ENCODE data around the gene MXRA8.
A peak's percentile ranks its signal among the peaks of the same experiment; 100 is the strongest.

The MXRA8 gene

GRCh38 chr1:1365875-1366698 lies 7.7 kb upstream of the MXRA8 start:
- DNase-seq = no peak

GRCh38 chr1:1364266-1364665 lies 5.9 kb upstream of the MXRA8 start:
- DNase-seq = no peak

GRCh38 chr1:1361982-1362423 lies 3.6 kb upstream of the MXRA8 start:
- DNase-seq = peak; percentile 44

- no peak for DNase-seq
These were observed 3.1 kb upstream of the MXRA8 start for GRCh38 chr1:1361233-1361981.

GRCh38 chr1:1360506-1361169 lies 2.3 kb upstream of the MXRA8 start:
- DNase-seq = peak; percentile 80

- no peak for DNase-seq
These were observed 1.5 kb upstream of the MXRA8 start for GRCh38 chr1:1359664-1360468.

- DNase-seq = no peak
These were observed 931 bp upstream of the MXRA8 start for GRCh38 chr1:1359308-1359663.

- DNase-seq = no peak
These were observed 403 bp downstream of the MXRA8 start for GRCh38 chr1:1357871-1358432.

GRCh38 chr1:1356796-1357401 lies 1.5 kb downstream of the MXRA8 start:
- no peak for DNase-seq

GRCh38 chr1:1356166-1356795 lies 2.1 kb downstream of the MXRA8 start:
- no peak for DNase-seq

- DNase-seq = no peak
These were observed 2.9 kb downstream of the MXRA8 start for GRCh38 chr1:1355416-1355815.

GRCh38 chr1:1354271-1355247 lies 3.8 kb downstream of the MXRA8 start:
- DNase-seq = no peak

GRCh38 chr1:1353389-1354151 lies 4.8 kb downstream of the MXRA8 start:
- DNase-seq = no peak

GRCh38 chr1:1352786-1353388 lies 5.5 kb downstream of the MXRA8 start:
- no peak for DNase-seq

- DNase-seq = no peak
These were observed 6.6 kb downstream of the MXRA8 start for GRCh38 chr1:1351511-1352427.

- DNase-seq = peak; percentile 46
These were observed 8.9 kb downstream of the MXRA8 start, which contains the start of gene DVL1 for GRCh38 chr1:1349256-1350012. Gene DVL1, minus strand, starts transcription at chr1:1349418. Its CDS starts 353 bp downstream, at chr1:1349065.
